Stimulated activated CD4-positive, alpha-beta T cell treated with anti-CD3 and anti-CD28 coated beads, Interleukin-1b, Interleukin-23, amount 100 ng/mL, for 48 hours (primary cell): ENCODE measurements around the gene GBP7.

Experiments
- DNase-seq: peaks from one replicate; pipeline ENCODE4 v3.0.0-alpha.2; 2020

Gene GBP7

GRCh38 chr1:89104687-89105086 lies 71.1 kb downstream of the GBP7 start:
- no peak for DNase-seq

DNA sequence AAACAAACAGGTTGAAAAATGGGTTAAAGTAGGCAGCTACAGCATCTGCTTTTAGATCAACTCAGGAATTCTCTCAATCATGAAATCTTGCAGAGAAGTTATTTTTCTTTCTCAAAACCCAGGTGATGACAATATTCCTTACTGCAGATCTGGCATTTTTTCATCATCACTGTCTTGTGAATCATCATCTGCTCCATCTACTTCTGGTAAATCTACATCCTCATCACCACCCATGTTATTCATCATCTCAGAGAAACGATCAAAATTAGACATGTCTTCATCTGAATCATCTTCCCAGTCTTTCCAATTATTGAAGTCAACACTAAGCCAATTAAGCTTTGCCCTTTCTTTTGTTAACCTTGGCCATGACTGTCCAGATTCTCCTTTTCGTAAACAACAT lies 71.7 kb downstream of the GBP7 start:
- no peak for DNase-seq

GRCh38 chr1:89102021-89102420 lies 73.8 kb downstream of the GBP7 start:
- DNase-seq, result no peak

GRCh38 chr1:89100412-89100811 lies 75.4 kb downstream of the GBP7 start:
- DNase-seq, result no peak

DNA sequence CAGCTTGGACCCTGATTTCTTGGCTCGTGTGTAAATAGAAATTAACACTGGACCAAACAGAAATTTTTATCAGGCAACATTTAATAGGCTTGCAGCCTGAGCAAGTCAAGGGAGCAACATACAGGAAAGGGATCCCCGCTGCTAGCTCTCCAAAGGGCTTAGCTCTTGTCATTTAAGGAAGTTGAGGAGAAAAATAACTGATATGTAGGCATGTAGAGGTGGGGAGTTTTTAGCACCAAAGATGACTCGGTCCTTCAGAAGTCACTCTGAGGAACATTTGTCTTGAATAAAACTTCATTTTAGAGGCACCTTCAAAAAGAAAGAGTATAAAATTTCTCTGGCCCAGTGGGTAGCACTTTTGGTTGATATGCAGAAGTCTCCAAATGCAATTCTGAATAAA lies 76.9 kb downstream of the GBP7 start:
- no peak for DNase-seq

DNA sequence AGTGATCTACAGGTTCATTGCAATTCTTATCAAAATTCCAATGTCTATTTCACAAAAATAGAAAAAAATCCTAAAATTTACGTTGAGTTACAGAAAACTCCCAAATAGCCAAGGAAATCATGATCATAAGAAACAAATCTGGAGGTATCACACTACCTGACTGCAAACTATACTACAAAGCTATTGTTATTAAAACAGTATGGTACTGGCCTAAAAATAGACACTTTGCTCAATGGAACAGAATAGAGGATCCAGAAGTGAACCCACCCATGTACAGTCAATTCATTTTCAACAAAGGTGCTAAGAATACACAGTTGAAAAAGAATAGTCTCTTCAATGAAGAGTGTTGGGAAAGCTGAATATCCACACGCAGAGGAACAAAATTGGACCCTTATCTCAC lies 80.1 kb downstream of the GBP7 start:
- no peak for DNase-seq

DNA sequence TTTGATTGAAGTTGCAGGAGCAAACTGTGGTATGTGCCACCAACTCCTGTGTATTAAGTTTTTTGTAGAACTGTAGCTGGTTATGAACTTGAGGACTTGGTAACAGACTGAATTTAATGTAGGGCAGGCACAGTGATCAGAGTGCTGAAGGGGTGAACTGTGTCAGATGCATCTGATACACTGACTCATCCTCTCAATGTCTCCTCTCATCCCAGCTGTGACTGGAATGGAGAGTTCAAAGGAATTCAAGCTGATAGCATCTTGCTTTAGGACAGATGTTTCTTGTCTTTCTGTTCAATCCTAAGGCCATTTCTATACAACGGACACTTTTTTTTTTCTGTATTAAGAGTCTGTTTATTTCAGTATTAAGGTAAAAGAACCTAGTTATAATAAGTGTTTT lies 85.8 kb downstream of the GBP7 start:
- no peak for DNase-seq

DNA sequence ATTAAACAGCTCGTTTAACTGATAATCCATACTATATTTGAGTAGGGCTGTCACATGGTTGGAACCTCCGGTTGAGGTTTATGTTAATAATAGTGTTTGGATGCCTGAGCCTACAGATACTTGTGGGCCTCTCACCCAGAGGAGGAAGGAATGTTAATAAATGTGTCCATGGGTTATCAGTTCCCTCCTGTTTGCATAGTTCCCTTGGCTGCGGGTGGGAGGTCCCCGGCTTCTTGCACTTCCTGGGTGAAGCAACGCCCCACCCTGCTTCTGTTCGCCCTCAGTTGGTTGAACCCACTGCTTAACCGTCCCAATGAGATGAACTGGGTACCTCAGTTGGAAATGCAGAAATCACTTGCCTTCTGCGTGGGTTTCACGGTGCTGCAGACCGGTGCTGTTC lies 87.2 kb downstream of the GBP7 start:
- DNase-seq, result no peak

- no peak for DNase-seq
These were observed 88.6 kb downstream of the GBP7 start for GRCh38 chr1:89087241-89087640.

DNA sequence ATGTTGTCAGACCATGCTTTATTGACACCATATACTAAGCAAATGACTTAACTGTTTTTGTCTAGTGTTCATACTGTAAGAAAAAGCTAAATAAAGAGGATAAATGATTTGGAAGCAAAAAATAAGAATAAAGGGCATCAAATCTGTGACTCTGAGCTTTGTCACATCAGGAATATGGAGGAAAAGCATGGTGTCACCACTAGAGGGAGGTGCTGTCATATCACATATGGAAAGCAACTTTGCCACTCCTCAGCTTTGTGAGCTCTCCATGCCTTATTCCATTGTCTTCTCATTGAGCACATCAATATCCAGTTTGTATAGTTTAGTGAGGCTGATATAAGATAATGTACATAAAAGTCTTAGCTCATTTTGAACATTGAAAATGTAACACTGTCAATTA lies 90.0 kb downstream of the GBP7 start:
- no peak for DNase-seq
